ENCODE measurements around the gene ZNF646. TPM values are rescaled to one million over a fixed set of nuclear protein-coding genes. Genes with fewer than 3 reads are reported as not detected.
A peak's percentile ranks its signal among the peaks of the same experiment; 100 is the strongest.

Gene ZNF646
- total and polyA plus RNA-seq, 2 experiments from 2014 or later = 7.1 to 32.6 TPM

- H3K4me3 ChIP-seq = no peak overlapping the region
- H3K4me1 ChIP-seq (ENCODE audit: low read depth) = no peaks in the 10 kb centered on the region
- no peaks in the 10 kb centered on the region for H3K9me3 ChIP-seq (ENCODE audit: low read depth)
- no peak overlapping the region for H3K27ac ChIP-seq
- no peak for TF ChIP-seq CTCF (IDR thresholded peaks at IDR 0.05; ENCODE audit: low read depth, low read length)
- H3K36me3 ChIP-seq = peaks cover 5% of the 10 kb centered on the region
- no peaks in the 10 kb centered on the region for H3K27me3 ChIP-seq
- DNase-seq (ENCODE audit: low read depth in 1 of 2, low spot score in 1 of 2) = no peak
Measured at GRCh38 chr16:31043898-31044481, 30.2 kb upstream of the ZNF646 start.

- Histone ChIP-seq H3K9me3 (ENCODE audit: low read depth) (no peaks in the 10 kb centered on the region), H3K4me1 (ENCODE audit: low read depth) (no peaks in the 10 kb centered on the region), H3K4me3 (no peak overlapping the region), H3K27me3 (no peaks in the 10 kb centered on the region), H3K36me3 (no peaks in the 10 kb centered on the region), H3K27ac (no peak overlapping the region)
- no peak for TF ChIP-seq CTCF (IDR thresholded peaks at IDR 0.05; ENCODE audit: low read depth, low read length)
- no peak for DNase-seq (ENCODE audit: low read depth in 1 of 2, low spot score in 1 of 2)
Measured at GRCh38 chr16:31050280-31051030, 23.8 kb upstream of the ZNF646 start.

GRCh38 chr16:31052114-31052513 is 22.1 kb upstream of the ZNF646 start:
- H3K27me3 ChIP-seq = no peaks in the 10 kb centered on the region
- peak in 1 of 2 donors; percentile 81 for DNase-seq (ENCODE audit: low read depth in 1 of 2, low spot score in 1 of 2)
- no peak overlapping the region for H3K4me3 ChIP-seq
- H3K27ac ChIP-seq = no peak overlapping the region
- H3K36me3 ChIP-seq = no peaks in the 10 kb centered on the region
- H3K9me3 ChIP-seq (ENCODE audit: low read depth) = no peaks in the 10 kb centered on the region
- no peak for TF ChIP-seq CTCF (IDR thresholded peaks at IDR 0.05; ENCODE audit: low read depth, low read length)
- H3K4me1 ChIP-seq (ENCODE audit: low read depth) = no peaks in the 10 kb centered on the region

GRCh38 chr16:31055613-31056012 is 18.6 kb upstream of the ZNF646 start:
- Histone ChIP-seq H3K9me3 (ENCODE audit: low read depth) (no peaks in the 10 kb centered on the region), H3K4me1 (ENCODE audit: low read depth) (no peaks in the 10 kb centered on the region), H3K4me3 (no peak overlapping the region), H3K27me3 (no peaks in the 10 kb centered on the region), H3K36me3 (no peaks in the 10 kb centered on the region), H3K27ac (no peak overlapping the region)
- TF ChIP-seq CTCF (IDR thresholded peaks at IDR 0.05; ENCODE audit: low read depth, low read length) = no peak
- no peak for DNase-seq (ENCODE audit: low read depth in 1 of 2, low spot score in 1 of 2)

- Histone ChIP-seq H3K9me3 (ENCODE audit: low read depth) (no peaks in the 10 kb centered on the region), H3K27me3 (no peaks in the 10 kb centered on the region), H3K36me3 (no peaks in the 10 kb centered on the region), H3K4me1 (ENCODE audit: low read depth) (no peaks in the 10 kb centered on the region), H3K4me3 (no peak overlapping the region), H3K27ac (no peak overlapping the region)
- TF ChIP-seq CTCF (IDR thresholded peaks at IDR 0.05; ENCODE audit: low read depth, low read length) = no peak
- DNase-seq (ENCODE audit: low read depth in 1 of 2, low spot score in 1 of 2) = no peak
Measured at GRCh38 chr16:31061126-31061812, 13.0 kb upstream of the ZNF646 start.
